ENCODE results near the gene BCO1.
"Not testable (repeated sequence)": the region's sequence is repeated elsewhere in the genome, so short reads cannot be mapped to it uniquely, and the experiment has no call there.

Gene BCO1

GRCh38 chr16:81214745-81215166 is 23.7 kb upstream of the BCO1 start:
- TF ChIP-seq POLR2AphosphoS5 (IDR thresholded peaks at IDR 0.05; ENCODE audit: low read depth, low read length): no peak
- TF ChIP-seq POLR2A (IDR thresholded peaks at IDR 0.05; ENCODE audit: low read depth, low read length): no peak
- TF ChIP-seq TAF1 (IDR thresholded peaks at IDR 0.05; ENCODE audit: borderline replicate concordance, low read depth, low read length): no peak
- FAIRE-seq (no peak), DNase-seq (ENCODE audit: insufficient read length) (no peak)

GRCh38 chr16:81216114-81216513 is 22.4 kb upstream of the BCO1 start:
- FAIRE-seq (no peak), DNase-seq (ENCODE audit: insufficient read length) (no peak)
- TF ChIP-seq TAF1 (IDR thresholded peaks at IDR 0.05; ENCODE audit: borderline replicate concordance, low read depth, low read length) (no peak), POLR2A (IDR thresholded peaks at IDR 0.05; ENCODE audit: low read depth, low read length) (no peak), POLR2AphosphoS5 (IDR thresholded peaks at IDR 0.05; ENCODE audit: low read depth, low read length) (no peak)

GRCh38 chr16:81216706-81217105 is 21.8 kb upstream of the BCO1 start:
- FAIRE-seq (no peak), DNase-seq (ENCODE audit: insufficient read length) (no peak)
- TF ChIP-seq TAF1 (IDR thresholded peaks at IDR 0.05; ENCODE audit: borderline replicate concordance, low read depth, low read length): no peak
- no peak for TF ChIP-seq POLR2AphosphoS5 (IDR thresholded peaks at IDR 0.05; ENCODE audit: low read depth, low read length)
- TF ChIP-seq POLR2A (IDR thresholded peaks at IDR 0.05; ENCODE audit: low read depth, low read length): no peak

GRCh38 chr16:81219151-81219550 is 19.3 kb upstream of the BCO1 start:
- no peak for DNase-seq (ENCODE audit: insufficient read length)
- TF ChIP-seq POLR2A (IDR thresholded peaks at IDR 0.05; ENCODE audit: low read depth, low read length): no peak
- TF ChIP-seq POLR2AphosphoS5 (IDR thresholded peaks at IDR 0.05; ENCODE audit: low read depth, low read length): no peak
- TF ChIP-seq TAF1 (IDR thresholded peaks at IDR 0.05; ENCODE audit: borderline replicate concordance, low read depth, low read length): no peak
- no peak for FAIRE-seq

- DNase-seq (ENCODE audit: insufficient read length) (no peak), FAIRE-seq (no peak)
- TF ChIP-seq POLR2AphosphoS5 (IDR thresholded peaks at IDR 0.05; ENCODE audit: low read depth, low read length) (no peak), TAF1 (IDR thresholded peaks at IDR 0.05; ENCODE audit: borderline replicate concordance, low read depth, low read length) (no peak), POLR2A (IDR thresholded peaks at IDR 0.05; ENCODE audit: low read depth, low read length) (no peak)
These were observed 18.1 kb upstream of the BCO1 start for GRCh38 chr16:81220349-81220748.

GRCh38 chr16:81221731-81222130 is 16.8 kb upstream of the BCO1 start:
- TF ChIP-seq POLR2AphosphoS5 (IDR thresholded peaks at IDR 0.05; ENCODE audit: low read depth, low read length): no peak
- no peak for TF ChIP-seq TAF1 (IDR thresholded peaks at IDR 0.05; ENCODE audit: borderline replicate concordance, low read depth, low read length)
- TF ChIP-seq POLR2A (IDR thresholded peaks at IDR 0.05; ENCODE audit: low read depth, low read length): no peak
- DNase-seq (ENCODE audit: insufficient read length) (no peak), FAIRE-seq (no peak)

- no peak for FAIRE-seq
- TF ChIP-seq POLR2AphosphoS5 (IDR thresholded peaks at IDR 0.05; ENCODE audit: low read depth, low read length) (no peak), POLR2A (IDR thresholded peaks at IDR 0.05; ENCODE audit: low read depth, low read length) (no peak), TAF1 (IDR thresholded peaks at IDR 0.05; ENCODE audit: borderline replicate concordance, low read depth, low read length) (no peak)
- DNase-seq (ENCODE audit: insufficient read length): no peak
These were observed 13.7 kb upstream of the BCO1 start for GRCh38 chr16:81224824-81225223.

GRCh38 chr16:81225697-81226096 is 12.8 kb upstream of the BCO1 start:
- DNase-seq (ENCODE audit: insufficient read length); FAIRE-seq: not testable (repeated sequence)

GRCh38 chr16:81227785-81228184 is 10.7 kb upstream of the BCO1 start:
- FAIRE-seq (no peak), DNase-seq (ENCODE audit: insufficient read length) (no peak)
- TF ChIP-seq POLR2AphosphoS5 (IDR thresholded peaks at IDR 0.05; ENCODE audit: low read depth, low read length) (no peak), POLR2A (IDR thresholded peaks at IDR 0.05; ENCODE audit: low read depth, low read length) (no peak), TAF1 (IDR thresholded peaks at IDR 0.05; ENCODE audit: borderline replicate concordance, low read depth, low read length) (no peak)

- no peak for TF ChIP-seq TAF1 (IDR thresholded peaks at IDR 0.05; ENCODE audit: borderline replicate concordance, low read depth, low read length)
- no peak for TF ChIP-seq POLR2AphosphoS5 (IDR thresholded peaks at IDR 0.05; ENCODE audit: low read depth, low read length)
- no peak for TF ChIP-seq POLR2A (IDR thresholded peaks at IDR 0.05; ENCODE audit: low read depth, low read length)
- FAIRE-seq (no peak), DNase-seq (ENCODE audit: insufficient read length) (no peak)
These were observed 8.7 kb upstream of the BCO1 start for GRCh38 chr16:81229811-81230210.

- FAIRE-seq: no peak
- DNase-seq (ENCODE audit: insufficient read length): no peak
- TF ChIP-seq TAF1 (IDR thresholded peaks at IDR 0.05; ENCODE audit: borderline replicate concordance, low read depth, low read length): no peak
These were observed 7.5 kb upstream of the BCO1 start for GRCh38 chr16:81231014-81231413.

- TF ChIP-seq POLR2AphosphoS5 (IDR thresholded peaks at IDR 0.05; ENCODE audit: low read depth, low read length) (no peak), POLR2A (IDR thresholded peaks at IDR 0.05; ENCODE audit: low read depth, low read length) (no peak), TAF1 (IDR thresholded peaks at IDR 0.05; ENCODE audit: borderline replicate concordance, low read depth, low read length) (no peak)
- DNase-seq (ENCODE audit: insufficient read length): no peak
- no peak for FAIRE-seq
These were observed 5.6 kb upstream of the BCO1 start for GRCh38 chr16:81232740-81233367.

- no peak for FAIRE-seq
- TF ChIP-seq POLR2A (IDR thresholded peaks at IDR 0.05; ENCODE audit: low read depth, low read length) (no peak), TAF1 (IDR thresholded peaks at IDR 0.05; ENCODE audit: borderline replicate concordance, low read depth, low read length) (no peak), POLR2AphosphoS5 (IDR thresholded peaks at IDR 0.05; ENCODE audit: low read depth, low read length) (no peak)
- DNase-seq (ENCODE audit: insufficient read length): no peak
These were observed 1.2 kb upstream of the BCO1 start for GRCh38 chr16:81237282-81237681.

Measured in GM12892 (cell line).